HG02870 (cell line): ENCODE measurements around the gene COX18.
A peak's percentile ranks its signal among the peaks of the same experiment; 100 is the strongest.

Experiments
- ATAC-seq: cut with Tn5 transposase; IDR thresholded peaks from one replicate; pipeline ENCODE4 v1.9.1; 2021; ENCODE audit warnings: mild to moderate bottlenecking, moderate library complexity; ENCODE audit not compliant: unreplicated experiment

The COX18 gene, protein sequence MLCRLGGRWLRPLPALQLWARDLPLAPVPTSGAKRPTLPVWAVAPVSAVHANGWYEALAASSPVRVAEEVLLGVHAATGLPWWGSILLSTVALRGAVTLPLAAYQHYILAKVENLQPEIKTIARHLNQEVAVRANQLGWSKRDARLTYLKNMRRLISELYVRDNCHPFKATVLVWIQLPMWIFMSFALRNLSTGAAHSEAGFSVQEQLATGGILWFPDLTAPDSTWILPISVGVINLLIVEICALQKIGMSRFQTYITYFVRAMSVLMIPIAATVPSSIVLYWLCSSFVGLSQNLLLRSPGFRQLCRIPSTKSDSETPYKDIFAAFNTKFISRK

DNA sequence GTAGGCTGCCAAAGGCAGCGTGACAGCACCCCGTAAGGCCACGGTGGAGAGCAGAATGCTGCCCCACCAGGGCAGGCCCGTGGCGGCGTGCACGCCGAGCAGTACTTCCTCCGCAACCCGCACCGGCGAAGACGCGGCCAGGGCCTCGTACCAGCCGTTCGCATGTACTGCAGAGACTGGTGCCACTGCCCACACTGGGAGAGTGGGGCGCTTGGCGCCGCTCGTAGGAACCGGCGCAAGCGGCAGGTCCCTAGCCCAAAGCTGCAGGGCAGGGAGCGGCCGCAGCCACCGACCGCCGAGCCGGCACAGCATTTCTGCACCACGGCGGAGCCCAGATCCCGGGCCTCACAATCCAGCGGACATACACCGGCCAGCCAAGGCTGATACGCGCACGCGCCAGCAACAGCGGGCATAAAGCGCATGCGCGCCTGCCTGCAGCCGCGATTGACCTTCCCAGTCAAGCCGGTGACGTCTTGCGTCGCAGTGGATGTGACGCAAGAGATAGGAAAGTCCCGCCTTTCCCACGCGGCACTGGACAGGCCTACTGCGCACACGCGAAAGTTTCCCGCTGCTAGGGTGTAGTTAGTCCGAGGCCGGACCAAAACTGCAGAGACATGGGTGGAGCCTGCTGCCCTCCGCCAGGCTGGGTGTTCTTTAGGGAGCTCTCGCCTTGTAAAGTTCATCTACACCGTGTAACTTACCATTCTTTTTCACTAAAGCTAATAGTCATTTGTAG lies at the start of gene COX18:
COX18 (minus strand) TSS at position 379 of the 736 bp plus-strand sequence; CDS start at position 312, 67 bp downstream.
- ATAC-seq, result peak; percentile 81

DNA sequence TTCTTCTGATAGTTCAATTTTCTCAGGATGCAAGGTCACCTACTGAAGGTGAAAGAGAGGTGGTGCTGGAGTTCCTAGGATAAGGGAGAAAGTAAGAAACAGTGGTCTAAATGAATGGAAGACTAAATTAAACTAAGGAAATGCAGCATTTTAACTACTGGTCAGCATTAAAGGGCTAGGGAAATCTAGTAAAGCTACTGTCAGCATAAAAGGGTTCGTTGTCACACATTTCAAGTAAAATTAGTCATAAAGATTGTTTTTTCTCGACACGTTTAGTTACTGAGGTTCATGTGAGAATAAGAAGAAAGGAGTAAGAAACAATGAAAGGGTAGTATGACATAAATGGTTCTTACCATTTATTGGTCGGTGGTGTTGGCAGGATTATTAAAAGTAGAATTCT lies 40.0 kb upstream of the COX18 start:
- no peak for ATAC-seq

DNA sequence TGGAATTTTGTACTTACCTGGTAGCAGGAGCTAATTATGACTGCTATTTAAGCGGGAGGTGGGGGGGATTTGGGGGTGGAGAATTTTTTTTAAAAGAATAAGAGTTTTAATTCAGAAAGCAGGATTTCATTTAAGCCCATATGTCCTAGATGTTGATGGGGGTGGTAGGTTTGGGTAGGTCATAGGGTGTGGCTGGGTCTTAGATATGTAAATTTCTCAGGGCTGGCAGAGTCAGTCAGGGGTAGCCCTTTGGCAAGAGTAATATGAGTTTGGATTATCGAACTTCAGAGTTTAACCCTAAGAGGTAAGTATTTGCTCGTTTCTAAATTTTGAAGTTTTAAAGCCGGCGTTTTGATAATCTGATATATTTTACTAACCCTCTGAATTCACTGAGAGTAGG lies 35.2 kb upstream of the COX18 start:
- no peak for ATAC-seq

DNA sequence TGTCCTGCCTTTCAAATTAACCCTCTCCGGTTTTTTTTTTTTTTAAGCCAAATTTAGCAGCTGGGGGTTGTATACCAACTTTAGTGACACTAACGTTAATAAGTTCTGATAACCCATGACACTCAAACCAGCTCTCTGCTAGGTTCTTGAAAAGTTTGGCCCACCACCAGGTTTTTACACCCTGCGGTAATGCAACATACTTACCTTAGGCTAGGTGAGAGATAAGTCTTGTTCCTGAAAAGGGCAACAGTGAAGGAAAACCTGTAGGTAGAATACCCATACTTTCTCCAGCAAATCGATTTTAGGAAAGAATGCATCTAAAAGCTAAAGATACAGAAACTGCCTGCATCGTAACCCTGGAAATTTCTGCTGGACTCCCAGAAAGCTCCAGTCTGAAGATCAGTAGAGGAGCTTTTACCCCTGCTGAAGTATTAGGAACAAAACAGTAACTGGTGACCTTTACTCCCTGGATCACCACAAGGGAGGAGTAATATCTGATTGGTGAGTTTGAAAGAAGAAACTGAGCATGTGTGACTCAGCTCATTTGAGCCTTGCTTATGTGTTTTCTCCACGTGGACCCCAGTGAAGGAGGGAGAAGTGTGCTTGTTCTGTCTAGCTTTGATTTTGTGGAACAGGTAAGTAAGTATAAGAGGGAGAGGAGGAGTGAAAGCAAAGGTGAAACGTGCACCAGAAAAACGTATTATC lies 34.4 kb upstream of the COX18 start:
- ATAC-seq, result no peak

DNA sequence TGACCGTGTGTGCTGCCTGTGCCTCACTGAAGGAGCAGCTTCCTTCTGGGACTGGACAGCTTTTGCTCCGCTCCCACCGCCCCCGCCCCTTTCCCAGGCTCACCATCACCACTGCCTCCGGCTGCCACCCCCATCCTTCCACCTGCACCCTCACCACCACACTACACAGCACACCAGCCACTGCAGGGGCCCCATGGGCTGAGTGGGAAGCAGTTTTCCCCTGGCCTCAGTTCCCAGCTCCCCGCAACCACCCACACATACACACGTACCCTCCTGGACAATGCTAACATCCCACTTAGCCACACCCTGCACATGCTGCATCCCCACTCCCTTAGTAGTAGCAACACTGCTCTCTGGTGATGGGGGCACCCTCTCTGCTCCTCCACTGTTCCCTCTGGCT lies 29.6 kb upstream of the COX18 start:
- ATAC-seq, result no peak

DNA sequence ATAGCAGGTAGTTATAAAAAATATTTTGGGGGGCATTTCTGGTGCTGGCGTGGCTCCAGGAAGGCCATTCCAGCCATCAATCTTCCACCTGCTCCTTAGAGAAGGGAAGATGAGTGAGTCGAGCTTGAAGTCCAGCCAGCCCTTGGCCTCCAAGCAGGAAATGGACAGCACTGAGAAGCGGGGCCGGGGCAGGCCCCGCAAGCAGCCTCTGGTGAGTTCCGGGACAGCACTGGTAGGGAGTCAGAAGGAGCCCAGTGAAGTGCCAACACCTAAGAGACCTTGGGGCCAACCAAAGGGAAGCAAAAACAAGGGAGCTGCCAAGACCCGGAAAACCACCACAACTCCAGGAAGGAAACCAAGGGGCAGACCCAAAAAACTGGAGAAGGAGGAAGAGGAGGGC lies 29.2 kb upstream of the COX18 start:
- ATAC-seq, result no peak

DNA sequence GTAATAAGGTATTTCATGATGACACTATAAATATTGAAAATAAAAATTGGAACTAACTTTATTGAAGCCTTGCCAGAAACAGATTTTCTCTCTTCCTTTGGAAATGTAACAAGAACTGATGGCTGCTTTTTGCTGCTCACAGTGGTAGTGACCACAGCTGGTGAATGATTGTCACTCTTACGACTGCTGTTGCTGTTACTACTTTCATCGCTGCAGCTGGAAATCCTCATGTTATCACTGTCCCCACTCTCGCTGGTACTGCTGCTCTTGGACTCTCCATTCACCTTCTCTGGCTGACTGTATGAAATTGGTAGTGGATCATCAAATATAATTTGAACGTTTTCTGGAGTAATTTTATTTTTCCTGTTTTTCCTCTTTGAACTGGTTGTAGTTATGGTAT lies 28.5 kb upstream of the COX18 start:
- no peak for ATAC-seq

DNA sequence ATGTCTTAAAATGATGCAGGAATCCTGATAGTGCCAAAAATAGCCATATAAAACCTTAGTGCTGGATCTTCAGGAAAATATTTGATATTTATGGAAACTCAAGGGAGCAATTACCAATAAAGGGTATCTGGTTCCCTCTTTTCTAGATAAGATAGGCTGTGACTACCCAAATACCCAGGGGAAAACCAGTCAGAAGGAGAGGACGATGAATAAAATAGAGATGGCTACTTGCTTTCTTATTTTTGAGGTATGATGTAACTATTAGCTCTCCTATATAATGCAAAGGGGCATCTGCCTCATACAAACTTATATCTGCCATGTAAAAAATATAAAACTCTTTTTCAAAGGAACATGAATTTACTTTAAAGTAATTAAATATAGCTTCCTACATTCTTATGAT lies 23.4 kb upstream of the COX18 start:
- ATAC-seq, result no peak

DNA sequence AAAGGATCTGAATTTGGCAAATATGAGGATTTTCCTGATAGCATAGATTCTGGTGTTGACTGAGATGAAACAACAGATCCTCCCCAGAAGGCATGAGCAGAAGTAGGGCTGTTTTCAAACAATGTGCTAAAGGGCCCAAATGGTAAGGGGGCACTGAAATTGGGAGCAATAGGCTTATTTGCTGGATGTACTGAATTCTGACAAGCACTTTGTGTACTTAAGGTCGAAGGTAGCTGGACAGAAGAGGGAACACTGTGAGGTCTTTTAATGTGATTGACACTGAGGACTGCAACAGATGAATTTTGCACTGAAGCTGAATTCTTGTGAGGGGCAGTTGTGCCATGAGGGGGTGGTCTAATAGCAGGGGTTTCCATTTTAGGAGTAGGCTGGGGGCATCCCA lies 21.2 kb upstream of the COX18 start:
- ATAC-seq, result no peak

DNA sequence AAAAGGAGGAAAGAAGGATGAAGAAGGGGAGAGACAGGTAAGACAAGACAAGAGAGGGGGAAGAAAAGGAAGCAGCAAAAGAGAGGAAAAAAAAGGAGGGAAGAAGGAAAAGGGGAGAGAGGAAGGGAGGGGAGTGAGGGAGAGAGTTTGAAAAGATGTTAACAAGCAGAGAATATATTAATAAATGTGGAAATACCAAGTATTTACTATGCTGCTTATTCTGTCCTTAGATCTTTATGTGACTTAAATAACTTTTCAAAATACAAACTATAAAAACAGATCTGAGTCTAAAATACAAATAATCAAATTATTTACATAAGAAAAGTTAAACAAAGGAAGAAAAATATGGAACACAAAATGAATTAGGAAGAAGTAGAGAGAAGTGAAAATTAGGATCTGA lies 18.4 kb upstream of the COX18 start:
- no peak for ATAC-seq

DNA sequence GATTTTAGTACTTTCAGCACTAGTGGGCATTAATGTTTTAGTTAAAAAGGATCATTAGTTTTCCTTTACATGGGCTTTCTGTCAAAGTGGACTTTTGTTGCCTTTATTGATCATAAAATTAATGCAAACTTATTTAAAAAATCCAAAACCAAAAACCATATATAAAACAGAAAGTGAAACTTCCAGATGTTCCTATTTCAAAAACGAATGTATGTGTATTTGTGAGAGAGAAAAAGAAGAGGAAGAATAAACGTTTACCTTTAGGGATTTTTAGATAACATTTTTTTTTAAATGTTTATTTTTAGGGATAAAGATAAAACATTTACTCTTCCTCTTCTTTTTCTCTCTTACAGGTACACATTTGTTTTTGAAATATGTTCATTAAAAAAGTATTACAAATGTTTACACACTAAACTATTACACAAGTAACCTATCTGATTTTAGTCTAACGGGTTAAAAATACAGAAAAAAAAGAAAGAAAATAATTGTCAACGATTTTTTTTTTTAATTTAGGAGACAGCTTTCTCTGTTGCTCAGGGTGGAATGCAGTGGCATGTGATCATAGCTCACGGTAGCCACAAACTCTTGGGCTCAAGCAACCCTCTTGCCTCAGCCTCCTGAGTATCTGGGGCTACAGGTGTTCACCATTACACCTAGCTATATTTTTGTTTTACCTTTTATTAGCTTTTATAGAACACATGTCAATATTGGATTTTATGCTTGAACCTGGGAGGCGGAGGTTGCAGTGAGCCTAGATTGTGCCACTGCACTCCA lies 16.8 kb upstream of the COX18 start:
- ATAC-seq, result no peak

DNA sequence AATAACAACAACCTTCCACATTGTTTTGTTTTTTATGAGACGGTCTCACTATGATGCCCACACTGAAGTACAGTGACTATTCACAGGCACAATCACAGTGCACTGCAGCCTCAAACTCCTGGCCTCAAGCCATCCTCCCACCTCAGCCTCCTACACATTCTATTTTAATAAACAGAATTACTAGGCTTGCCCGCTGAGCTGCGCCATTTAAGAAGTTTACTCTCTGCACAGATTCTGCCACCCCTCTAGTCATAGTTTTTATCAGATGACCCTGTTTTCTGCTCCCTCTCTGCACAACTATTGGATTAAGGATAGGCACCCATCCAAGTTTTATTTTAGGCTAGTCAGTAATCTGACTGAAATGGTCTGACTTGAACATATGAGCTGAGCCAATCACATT lies 11.3 kb upstream of the COX18 start:
- ATAC-seq, result no peak

DNA sequence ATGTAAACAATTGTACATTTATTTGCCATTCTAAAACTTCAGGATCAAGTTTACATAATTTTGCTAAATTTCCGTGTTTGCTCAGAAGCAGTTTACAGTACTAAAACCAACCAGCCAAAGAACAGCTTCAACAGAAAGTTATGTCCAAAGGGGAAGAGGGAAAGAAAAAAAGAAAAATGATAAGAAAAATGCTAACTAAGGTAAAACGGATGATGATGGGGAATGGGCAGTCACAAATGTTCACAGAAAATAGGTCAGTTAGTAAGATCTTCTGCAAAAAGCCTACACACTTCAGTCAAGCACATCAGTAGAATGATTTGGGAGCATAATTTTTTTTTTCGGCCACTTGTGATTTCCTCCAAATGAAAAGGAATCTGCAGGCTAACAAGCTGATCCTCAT lies 6.3 kb upstream of the COX18 start:
- no peak for ATAC-seq

DNA sequence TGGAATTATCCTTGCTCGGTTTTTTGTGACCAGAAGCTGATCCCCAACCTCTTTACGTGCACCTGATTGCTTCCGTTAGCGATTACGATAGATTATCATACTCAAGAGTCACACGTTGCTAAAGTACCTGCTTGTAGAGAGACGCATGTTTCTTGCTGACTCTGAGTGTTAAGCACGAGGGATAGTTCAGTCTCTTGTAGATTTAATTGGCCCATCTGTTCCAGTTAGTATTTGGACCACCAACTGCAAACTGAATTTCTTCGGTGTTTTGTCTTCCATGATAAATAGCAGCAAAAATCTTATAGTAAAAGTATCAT lies 516 bp upstream of the COX18 start:
- peak; percentile 10 for ATAC-seq

DNA sequence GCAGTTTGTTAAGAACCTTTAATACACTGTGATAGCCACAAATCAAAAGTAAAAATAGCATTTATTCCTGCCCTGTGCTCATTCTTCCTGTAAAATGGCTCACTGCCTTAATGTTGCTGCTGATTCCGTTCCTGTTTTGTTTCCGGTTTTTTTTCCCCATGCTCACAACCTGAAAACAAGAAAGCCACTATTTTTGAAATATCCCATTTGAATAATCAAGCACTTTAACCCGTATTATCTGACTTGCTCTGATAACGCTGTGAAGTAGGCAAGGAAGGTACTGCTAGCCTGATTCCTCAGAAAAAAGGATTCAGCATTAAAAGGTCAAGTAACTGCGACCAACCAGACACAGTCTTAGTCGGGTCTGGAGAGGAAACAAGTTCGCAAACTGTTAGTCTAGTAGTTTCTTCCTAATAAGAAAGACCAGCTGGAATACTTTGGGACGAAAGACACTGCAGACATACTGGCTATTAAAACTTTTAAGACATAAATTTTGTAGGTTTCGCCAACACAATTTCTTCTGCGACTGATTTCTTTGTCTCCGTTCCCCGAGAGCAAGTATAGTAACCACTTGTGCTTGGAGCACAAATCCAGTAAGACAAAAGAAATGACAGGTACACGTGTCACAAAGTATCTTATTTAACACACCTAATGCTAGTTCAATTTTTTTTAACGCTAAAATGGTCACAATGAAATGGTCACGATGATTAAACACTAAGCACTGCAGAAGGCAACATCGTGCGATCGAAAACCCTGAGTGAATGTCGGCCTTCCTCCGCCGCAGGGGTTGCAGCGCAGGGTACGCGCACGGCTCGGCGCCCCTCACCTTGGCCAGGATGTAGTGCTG lies 802 bp downstream of the COX18 start:
- peak; percentile 0 for ATAC-seq

DNA sequence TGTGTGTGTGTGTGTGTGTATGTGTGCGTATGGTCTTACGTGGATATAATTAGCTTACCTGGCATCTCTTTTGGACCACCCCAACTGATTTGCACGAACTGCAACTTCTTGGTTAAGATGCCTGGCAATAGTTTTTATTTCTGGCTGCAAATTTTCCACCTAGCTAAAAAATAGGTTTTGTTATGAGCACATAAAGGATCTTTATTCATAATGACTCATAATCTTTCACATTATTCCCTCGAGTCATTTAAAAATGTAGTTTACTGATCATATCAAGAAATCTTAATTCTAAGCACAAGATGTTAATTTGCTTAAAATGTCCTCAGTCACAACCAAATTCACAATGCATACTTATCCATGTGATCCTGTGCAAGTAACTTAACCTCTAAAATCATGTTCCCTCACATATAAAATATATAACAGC lies 1.5 kb downstream of the COX18 start:
- ATAC-seq, result no peak

DNA sequence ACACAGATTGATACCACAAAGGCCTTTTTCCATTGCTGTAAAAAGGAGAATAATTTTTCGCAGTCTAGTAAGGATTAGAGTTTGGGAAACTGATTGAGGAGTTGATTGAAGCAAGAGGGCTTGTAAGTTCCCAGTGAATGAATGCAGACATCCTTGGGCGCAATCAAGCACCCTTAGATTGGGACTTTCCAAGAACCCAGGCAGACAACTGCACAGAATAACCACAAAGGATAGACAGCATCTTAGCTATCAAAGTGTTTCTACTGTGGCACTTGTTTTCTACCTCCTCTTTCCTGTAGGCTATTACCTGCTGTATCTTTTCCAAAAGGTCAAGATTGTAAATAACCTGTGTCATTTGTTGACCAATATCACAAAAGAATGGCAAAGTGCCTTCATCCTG lies 2.6 kb downstream of the COX18 start:
- no peak for ATAC-seq

DNA sequence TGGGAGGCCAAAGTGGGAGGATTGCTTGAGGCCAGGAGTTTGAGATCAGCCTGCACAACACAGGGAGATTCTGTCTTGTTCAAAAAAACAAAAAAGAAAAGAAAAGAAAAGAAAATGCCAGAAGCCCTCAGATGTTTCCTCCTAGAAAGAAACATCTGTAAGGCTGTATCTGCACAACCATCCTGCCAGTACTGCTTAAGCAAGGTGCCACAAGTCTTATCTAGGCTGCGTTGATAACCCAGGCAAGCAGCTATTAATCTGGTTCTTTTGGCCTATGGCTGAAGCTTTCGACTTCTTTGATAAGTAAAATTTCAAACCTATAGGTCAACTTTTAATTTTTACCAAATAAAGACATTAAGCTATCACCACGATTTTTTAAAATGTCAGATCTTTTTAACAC lies 3.1 kb downstream of the COX18 start:
- ATAC-seq, result no peak

DNA sequence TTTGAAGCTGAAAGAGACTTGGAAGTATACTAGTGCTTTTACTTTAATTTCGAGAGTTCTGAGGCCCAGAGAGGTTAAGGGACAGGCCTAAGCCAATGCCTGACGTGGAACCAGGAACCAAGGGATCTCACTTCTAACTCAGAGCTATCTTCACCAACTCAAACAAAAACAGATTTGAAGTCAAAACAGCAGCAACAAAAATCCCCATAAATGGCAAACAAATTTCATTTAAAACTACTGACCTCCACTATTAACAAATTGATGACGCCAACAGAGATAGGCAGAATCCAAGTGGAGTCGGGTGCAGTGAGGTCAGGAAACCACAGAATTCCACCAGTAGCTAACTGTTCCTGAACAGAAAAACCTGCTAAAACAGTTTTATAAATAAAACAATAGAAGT lies 5.0 kb downstream of the COX18 start:
- ATAC-seq, result no peak

DNA sequence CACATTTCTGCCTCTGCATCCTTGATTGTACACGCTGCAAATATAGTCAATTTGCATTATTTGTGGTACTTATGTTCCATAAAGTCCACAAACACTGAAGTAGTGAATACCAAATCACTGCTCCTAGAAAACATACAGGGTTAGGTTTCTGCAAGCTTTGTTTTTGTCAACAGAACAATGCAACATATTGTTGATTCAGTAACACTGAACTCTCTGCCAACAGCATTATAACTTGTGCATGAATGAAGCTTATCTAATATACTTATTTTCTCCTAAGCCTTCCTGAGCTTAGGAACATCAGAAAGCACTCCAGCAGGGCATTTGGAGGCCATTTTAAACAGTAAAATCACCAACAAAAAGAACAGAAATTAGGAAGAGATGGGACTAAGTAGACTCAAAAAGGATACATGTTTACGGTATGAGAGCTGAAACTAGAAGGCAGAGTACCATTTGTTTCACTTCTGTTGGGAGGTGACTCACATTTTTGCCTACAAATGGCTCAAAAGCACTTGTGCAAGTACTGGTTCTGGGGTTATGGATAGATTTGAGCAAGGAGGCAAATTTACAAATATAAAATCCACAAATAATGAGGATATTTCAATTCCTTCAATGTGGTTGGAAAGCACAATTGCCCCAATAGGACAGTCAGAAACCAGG lies 14.1 kb downstream of the COX18 start:
- peak; percentile 99 for ATAC-seq
